Vagina (tissue), 2 donors: Measurements from ENCODE around the gene C17orf75.

Source experiments
- CTCF ChIP-seq, 3 experiments: fragments of 450-650 bp in 2 of 3; fragments of 200-600 bp in 1 of 3; sonication (generic) in 1 of 3; IDR thresholded peaks; one replicate each; pipeline ENCODE4 v1.5.1; 2017 to 2019; ENCODE audit warnings: antibody characterized with exemption in 3 of 3, mild to moderate bottlenecking in 2 of 3, moderate library complexity in 2 of 3
- POLR2A ChIP-seq, 2 donors: fragments of 450-650 bp; IDR thresholded peaks; one replicate each; pipeline ENCODE4 v1.6.1; 2017; ENCODE audit warnings: antibody characterized with exemption in 2 of 2, mild to moderate bottlenecking in 2 of 2, moderate library complexity in 2 of 2

GRCh38 chr17:32297424-32297823, 44.5 kb downstream of the C17orf75 start:
- TF ChIP-seq CTCF (IDR thresholded peaks at IDR 0.05), result no peak
- TF ChIP-seq POLR2A (IDR thresholded peaks at IDR 0.05), result no peak
